Gastroesophageal sphincter (tissue), 3 donors: ENCODE results near the gene FOXK1.

Experiments
- POLR2A ChIP-seq, 2 donors: fragments of 450-650 bp; IDR thresholded peaks; one replicate each; pipeline ENCODE4 v1.6.1; 2017; ENCODE audit warnings: antibody characterized with exemption in 2 of 2, mild to moderate bottlenecking in 2 of 2, moderate library complexity in 1 of 2
- POLR2AphosphoS5 ChIP-seq: sonication (generic); formaldehyde crosslinking; IDR thresholded peaks from one replicate; pipeline ENCODE4 v1.6.1; 2017; ENCODE audit warnings: antibody characterized with exemption
- TF ChIP-seq, protein P1 (sequence below), 4 experiments: fragments of 200-600 bp in 2 of 4; fragments of 450-650 bp in 2 of 4; sonication (generic) in 1 of 4; IDR thresholded peaks; one replicate each; pipeline ENCODE4 v1.5.1; 2017 to 2019; ENCODE audit warnings: antibody characterized with exemption in 4 of 4, mild to moderate bottlenecking in 2 of 4, moderate library complexity in 2 of 4

DNA sequence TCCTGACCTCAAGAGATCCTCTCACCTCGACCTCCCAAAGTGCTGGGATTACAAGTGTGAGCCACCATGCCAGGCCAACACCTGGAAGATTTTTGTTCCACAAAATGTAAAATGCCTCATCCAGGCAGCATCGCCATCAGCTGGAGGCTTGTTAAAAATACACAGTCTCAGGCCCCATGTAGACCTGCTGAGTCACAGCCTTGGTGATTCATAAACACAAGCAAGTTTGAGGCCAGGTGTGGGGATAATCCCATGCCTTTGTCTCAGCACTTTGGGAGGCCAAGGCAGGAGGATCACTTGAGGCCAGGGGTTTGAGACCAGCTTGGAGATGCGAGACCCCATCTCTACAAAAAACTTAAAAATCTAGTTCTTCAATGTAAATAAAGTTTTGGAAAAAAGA, 49.1 kb upstream of the FOXK1 start:
- TF ChIP-seq, protein P1, sequence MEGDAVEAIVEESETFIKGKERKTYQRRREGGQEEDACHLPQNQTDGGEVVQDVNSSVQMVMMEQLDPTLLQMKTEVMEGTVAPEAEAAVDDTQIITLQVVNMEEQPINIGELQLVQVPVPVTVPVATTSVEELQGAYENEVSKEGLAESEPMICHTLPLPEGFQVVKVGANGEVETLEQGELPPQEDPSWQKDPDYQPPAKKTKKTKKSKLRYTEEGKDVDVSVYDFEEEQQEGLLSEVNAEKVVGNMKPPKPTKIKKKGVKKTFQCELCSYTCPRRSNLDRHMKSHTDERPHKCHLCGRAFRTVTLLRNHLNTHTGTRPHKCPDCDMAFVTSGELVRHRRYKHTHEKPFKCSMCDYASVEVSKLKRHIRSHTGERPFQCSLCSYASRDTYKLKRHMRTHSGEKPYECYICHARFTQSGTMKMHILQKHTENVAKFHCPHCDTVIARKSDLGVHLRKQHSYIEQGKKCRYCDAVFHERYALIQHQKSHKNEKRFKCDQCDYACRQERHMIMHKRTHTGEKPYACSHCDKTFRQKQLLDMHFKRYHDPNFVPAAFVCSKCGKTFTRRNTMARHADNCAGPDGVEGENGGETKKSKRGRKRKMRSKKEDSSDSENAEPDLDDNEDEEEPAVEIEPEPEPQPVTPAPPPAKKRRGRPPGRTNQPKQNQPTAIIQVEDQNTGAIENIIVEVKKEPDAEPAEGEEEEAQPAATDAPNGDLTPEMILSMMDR (IDR thresholded peaks at IDR 0.05), result no peak
- TF ChIP-seq POLR2AphosphoS5, result no peak
- no peak for TF ChIP-seq POLR2A (IDR thresholded peaks at IDR 0.05)
